OCI-LY7 (cell line): ENCODE data around the gene NTRK3.

Experiments used
- CTCF ChIP-seq: fragments of 200-600 bp; sonication (generic); conservative IDR thresholded peaks from 2 replicates; pipeline ENCODE4 v1.5.1; 2014; ENCODE audit warnings: mild to moderate bottlenecking, antibody characterized with exemption, low read length, moderate library complexity, mixed read lengths
- EZH2phosphoT487 ChIP-seq: fragments of 200-600 bp; sonication (generic); IDR thresholded peaks from 2 replicates; pipeline ENCODE4 v1.6.1; 2018; ENCODE audit warnings: low read depth, borderline replicate concordance, mild to moderate bottlenecking, mixed run types, antibody characterized with exemption, low read length, moderate library complexity, mixed read lengths

GRCh38 chr15:88073391-88073691, 183.2 kb downstream of the NTRK3 start:
- TF ChIP-seq CTCF (no peak), EZH2phosphoT487 (no peak)
